Heart right ventricle (tissue), 16 donors: ENCODE data around the gene NARS2. TPM values are rescaled to one million over a fixed set of nuclear protein-coding genes. Genes with fewer than 3 reads are reported as not detected.
"Not testable (repeated sequence)": the region's sequence is repeated elsewhere in the genome, so short reads cannot be mapped to it uniquely, and the experiment has no call there.

Experiments
- ATAC-seq, 8 donors: fragments of 200-7000 bp; cut with Tn5 transposase; one replicate each; pipeline ENCODE4 v1.9.1; 2020; ENCODE audit warnings: mild to moderate bottlenecking in 8 of 8, moderate library complexity in 8 of 8, moderate number of reproducible peaks in 1 of 8
- DNase-seq, 2 donors: peaks; one replicate each; pipeline ENCODE4 v3.0.0-alpha.2; 2020
- H3K27ac ChIP-seq, 10 donors: fragments of 200-600 bp; sonication (generic) in 2 of 10; one replicate each; pipeline versions ENCODE4 v1.5.0 to v1.8.0; 2020 to 2022; ENCODE audit warnings: mild to moderate bottlenecking in 3 of 10
- H3K27me3 ChIP-seq, 7 donors: fragments of 200-600 bp; one replicate each; pipeline ENCODE4 v1.8.0; 2021 to 2022; ENCODE audit warnings: mild to moderate bottlenecking in 2 of 7
- H3K36me3 ChIP-seq, 9 donors: fragments of 200-600 bp; sonication (generic) in 1 of 9; one replicate each; pipeline versions ENCODE4 v1.5.0 to v1.8.0; 2020 to 2022; ENCODE audit warnings: mild to moderate bottlenecking in 2 of 9
- H3K4me1 ChIP-seq, 9 donors: fragments of 200-600 bp; sonication (generic) in 1 of 9; one replicate each; pipeline versions ENCODE4 v1.5.0 to v1.8.0; 2020 to 2022; ENCODE audit warnings: mild to moderate bottlenecking in 4 of 9
- H3K4me3 ChIP-seq, 10 donors: fragments of 200-600 bp; sonication (generic) in 2 of 10; one replicate each; pipeline versions ENCODE4 v1.5.0 to v1.8.0; 2020 to 2022; ENCODE audit warnings: mild to moderate bottlenecking in 7 of 10, moderate library complexity in 2 of 10
- H3K9me3 ChIP-seq, 11 donors: fragments of 200-600 bp in 10 of 11; sonication (generic) in 2 of 11; one replicate each; pipeline versions ENCODE4 v1.5.0 to v1.8.0; 2013 to 2022; ENCODE audit warnings: mild to moderate bottlenecking in 2 of 11, control low read depth in 1 of 11, moderate library complexity in 1 of 11
- CTCF ChIP-seq, 9 donors: fragments of 200-600 bp; sonication (generic) in 2 of 9; IDR thresholded peaks; one replicate each; pipeline versions ENCODE4 v1.5.0 to v1.8.0; 2021 to 2022; ENCODE audit warnings: antibody characterized with exemption in 9 of 9, mild to moderate bottlenecking in 5 of 9, moderate library complexity in 1 of 9
- WGBS, 2 donors: extraction: QIAGEN DNeasy Blood & Tissue Kit; methylation state at CpG; one replicate each; pipeline ENCODE4 v1.1.7; 2013; ENCODE audit warnings: inconsistent platforms in 1 of 2; 5-methylcytosine and 5-hydroxymethylcytosine counted together
- intact Hi-C, 10 donors: fragments of 100-400 bp; cut with DNase I; formaldehyde crosslinking; loops; one replicate each; pipeline versions ENCODE4 v1.11.1 to v1.14.2; 2022
- polyA plus RNA-seq, 2 donors: library from polyadenylated mRNA; stranded (reverse); fragments of 200-250 nt; gene quantifications; one replicate each; pipeline ENCODE4 v1.2.3, GENCODE V29; 2013
- total RNA-seq, 10 donors: library from RNA; stranded (reverse); fragmentation: NEBNext Ultra II Directional in 3 of 10; extraction: Animal tissue kit (Norgen Biotek cat#: 25700) in 3 of 10; gene quantifications; one replicate each; pipeline versions ENCODE4 v1.2.1 to v1.2.4, GENCODE V29; 2021 to 2023
- donor health status: Arrhythmogenic right ventricular cardiomyopathy.
- donor health status: ischemic (EF 13 %, LVEDD 7.1; RV severe dilation, severe dysfunction).
- donor health status: healthy with polysubstance abuse.
- donor health status: DM: no; HTN: yes; CAD: no.
- donor health status: DM: no; HTN: no; CAD: no.
- donor health status: ischemic (EF 25% LVEDD 6.9; RV normal size, moderate dysfunction).
- donor health status: ischemic (EF 25% LVEDD 5.7; RV mildly dilated, moderate dysfunction).
- donor health status: healthy.
- donor health status: DM: yes; HTN: yes; CAD: no.
- donor health status: Ischemic cardiomyopathy.
- donor health status: ischemic (EF 35%, LVEDD 5.7; RV mildly dilated, moderate dysfunction).
- donor health status: nonischemic (EF 11% LVEDD 7.7; RV severe dilation, severe dysfunction).
- donor health status: DM: yes; HTN: yes; CAD: no.
- donor health status: PGD.
- donor health status: ischemic (EF 29% LVEDD 5.4; RV normal size, mild dysfunction).
- donor health status: nonischemic (EF 23%, LVEDD 6.1; RV moderate dilation, normal function).

NARS2 gene
- total and polyA plus RNA-seq, 12 donors, result 12.4 to 20.1 (median 16.7) TPM

- Histone ChIP-seq H3K36me3 (peaks cover 0 to 21% (median 3%) of the 10 kb centered on the region in 9 donors), H3K9me3 (peaks cover 0 to 5% (median 0%) of the 10 kb centered on the region in 11 donors), H3K27me3 (no peaks in the 10 kb centered on the region), H3K27ac (peak overlapping the region in 1 of 10 donors; percentile 37), H3K4me3 (no peak overlapping the region), H3K4me1 (no peaks in the 10 kb centered on the region)
- peak in 1 of 8 donors; percentile 44 for ATAC-seq
- no peak for DNase-seq
- no peak for TF ChIP-seq CTCF (IDR thresholded peaks at IDR 0.05)
- intact Hi-C loops, result loop anchor here in 1 of 10 donors (10.0 kb wide), 1 partner anchor 55 kb away; no protein-coding TSS in a partner anchor
- 87% methylated on average over 3 of the region's 3 CpGs for WGBS, 2 donors
Measured at GRCh38 chr11:78469896-78470295, 104.8 kb downstream of the NARS2 start.

GRCh38 chr11:78467931-78468330, 106.7 kb downstream of the NARS2 start:
- H3K27ac ChIP-seq, result no peak overlapping the region
- peaks cover 0 to 5% (median 0%) of the 10 kb centered on the region in 11 donors for H3K9me3 ChIP-seq
- no peak for TF ChIP-seq CTCF (IDR thresholded peaks at IDR 0.05)
- intact Hi-C loops, result no loop called here
- 86 to 89% methylated on average over 4 of the region's 4 CpGs for WGBS, 2 donors
- no peak for DNase-seq
- H3K4me1 ChIP-seq, result no peaks in the 10 kb centered on the region
- no peak for ATAC-seq
- no peaks in the 10 kb centered on the region for H3K27me3 ChIP-seq
- no peak overlapping the region for H3K4me3 ChIP-seq
- H3K36me3 ChIP-seq, result peaks cover 0 to 34% (median 3%) of the 10 kb centered on the region in 9 donors

GRCh38 chr11:78467370-78467769, 107.3 kb downstream of the NARS2 start:
- no peak overlapping the region for H3K27ac ChIP-seq
- no peaks in the 10 kb centered on the region for H3K27me3 ChIP-seq
- H3K36me3 ChIP-seq, result peaks cover 0 to 38% (median 3%) of the 10 kb centered on the region in 9 donors
- no peak overlapping the region for H3K4me3 ChIP-seq
- H3K9me3 ChIP-seq, result peaks cover 0 to 5% (median 0%) of the 10 kb centered on the region in 11 donors
- no peaks in the 10 kb centered on the region for H3K4me1 ChIP-seq
- DNase-seq, result no peak
- WGBS, 2 donors, result 94 to 98% methylated on average over 2 of the region's 2 CpGs
- no peak for TF ChIP-seq CTCF (IDR thresholded peaks at IDR 0.05)
- intact Hi-C loops, result no loop called here
- ATAC-seq, result no peak

- intact Hi-C loops, result no loop called here
- Histone ChIP-seq H3K4me3 (no peak overlapping the region), H3K27me3 (no peaks in the 10 kb centered on the region), H3K4me1 (no peaks in the 10 kb centered on the region), H3K27ac (peak overlapping the region in 1 of 10 donors; percentile 74), H3K9me3 (no peaks in the 10 kb centered on the region), H3K36me3 (peaks cover 0 to 56% (median 3%) of the 10 kb centered on the region in 9 donors)
- ATAC-seq (peak in 1 of 8 donors; percentile 47), DNase-seq (no peak)
- WGBS, 2 donors, result 97 to 98% methylated on average over 19 of the region's 19 CpGs
- TF ChIP-seq CTCF (IDR thresholded peaks at IDR 0.05), result no peak
Measured at GRCh38 chr11:78465169-78465942, 109.3 kb downstream of the NARS2 start.

GRCh38 chr11:78464787-78465168, 109.9 kb downstream of the NARS2 start:
- H3K4me1 ChIP-seq, intact Hi-C loops, H3K9me3 ChIP-seq, ATAC-seq, DNase-seq, H3K4me3 ChIP-seq, H3K27me3 ChIP-seq: not testable (repeated sequence)
- peaks cover 0 to 62% (median 3%) of the 10 kb centered on the region in 9 donors for H3K36me3 ChIP-seq
- WGBS, 2 donors, result 93 to 98% methylated on average over 14 of the region's 14 CpGs
- peak overlapping the region in 1 of 10 donors; percentile 74 for H3K27ac ChIP-seq
